Loucy (cell line): ENCODE data around the gene NCOA5.

ENCODE experiments used
- H2AFZ ChIP-seq: fragments of 200-600 bp; sonication (generic); 2 replicates; pipeline ENCODE4 v1.6.0; 2016; ENCODE audit warnings: antibody characterized with exemption, mild to moderate bottlenecking, low read length, moderate library complexity
- H3F3A ChIP-seq: fragments of 200-600 bp; 2 replicates; pipeline ENCODE4 v1.6.0; 2016; ENCODE audit warnings: antibody characterized with exemption, low read depth, mild to moderate bottlenecking
- H3K27me3 ChIP-seq: fragments of 200-600 bp; sonication (generic); 2 replicates; pipeline ENCODE4 v1.6.1; 2014; ENCODE audit warnings: low read length, mild to moderate bottlenecking; ENCODE audit not compliant: insufficient read depth, poor library complexity, severe bottlenecking
- H3K36me3 ChIP-seq: fragments of 200-600 bp; sonication (generic); 2 replicates; pipeline ENCODE4 v1.6.1; 2016; ENCODE audit warnings: low read length; ENCODE audit not compliant: insufficient read depth
- H3K4me1 ChIP-seq: fragments of 200-600 bp; sonication (generic); 2 replicates; pipeline ENCODE4 v1.5.1; 2014; ENCODE audit warnings: low read length, mild to moderate bottlenecking; ENCODE audit not compliant: insufficient read depth, poor library complexity, severe bottlenecking
- H3K4me2 ChIP-seq: fragments of 200-600 bp; sonication (generic); 2 replicates; pipeline ENCODE4 v1.6.0; 2014; ENCODE audit warnings: antibody characterized with exemption, low read length, low read depth, mild to moderate bottlenecking; ENCODE audit not compliant: poor library complexity, severe bottlenecking
- H3K4me3 ChIP-seq: fragments of 200-600 bp; sonication (generic); 2 replicates; pipeline ENCODE4 v1.5.1; 2014; ENCODE audit warnings: low read length, mild to moderate bottlenecking, mixed read lengths; ENCODE audit not compliant: poor library complexity, severe bottlenecking
- H3K79me2 ChIP-seq: fragments of 200-600 bp; sonication (generic); 2 replicates; pipeline ENCODE4 v1.6.1; 2014; ENCODE audit warnings: low read length; ENCODE audit not compliant: insufficient read depth
- H3K9ac ChIP-seq: fragments of 200-600 bp; sonication (generic); 2 replicates; pipeline ENCODE4 v1.6.0; 2014; ENCODE audit warnings: mild to moderate bottlenecking, low read depth, low read length, moderate library complexity; ENCODE audit not compliant: poor library complexity, severe bottlenecking
- H3K9me2 ChIP-seq: fragments of 200-600 bp; sonication (generic); replicated peaks from 2 replicates; pipeline ENCODE4 v1.6.1; 2016; ENCODE audit warnings: low read depth, low read length, mixed read lengths
- H3K9me3 ChIP-seq: fragments of 200-600 bp; sonication (generic); 2 replicates; pipeline ENCODE4 v1.6.1; 2014; ENCODE audit warnings: mild to moderate bottlenecking, antibody characterized with exemption, low read length, low read depth; ENCODE audit not compliant: insufficient read depth
- H4K20me1 ChIP-seq: fragments of 200-600 bp; sonication (generic); 2 replicates; pipeline ENCODE4 v1.6.0; 2014; ENCODE audit warnings: antibody characterized with exemption, low read length, mild to moderate bottlenecking; ENCODE audit not compliant: insufficient read depth, poor library complexity, severe bottlenecking
- CTCF ChIP-seq: fragments of 200-600 bp; sonication (generic); conservative IDR thresholded peaks from 2 replicates; pipeline ENCODE4 v1.5.1; 2014; ENCODE audit warnings: mild to moderate bottlenecking, antibody characterized with exemption, low read length
- EZH2phosphoT487 ChIP-seq: fragments of 200-600 bp; IDR thresholded peaks from 2 replicates; pipeline ENCODE4 v1.6.1; 2018; ENCODE audit warnings: antibody characterized with exemption, mild to moderate bottlenecking, moderate library complexity, borderline replicate concordance

The NCOA5 gene

GRCh38 chr20:46063151-46063550, 26.6 kb downstream of the NCOA5 start:
- Histone ChIP-seq H3K4me1 (peaks cover 21% of the 10 kb centered on the region), H3F3A (peaks cover 7% of the 10 kb centered on the region; the same call in 1 of the 2 replicates), H3K79me2 (no peaks in the 10 kb centered on the region), H2AFZ (no peak overlapping the region), H3K9ac (no peak overlapping the region), H3K9me2 (no peaks in the 10 kb centered on the region), H4K20me1 (peaks cover 17% of the 10 kb centered on the region), H3K4me2 (no peak overlapping the region), H3K4me3 (no peak overlapping the region), H3K27me3 (no peaks in the 10 kb centered on the region), H3K36me3 (peaks cover 70% of the 10 kb centered on the region), H3K9me3 (no peaks in the 10 kb centered on the region)
- TF ChIP-seq CTCF: no peak
- no peak for TF ChIP-seq EZH2phosphoT487

- Histone ChIP-seq H3F3A (peaks cover 7% of the 10 kb centered on the region; the same call in 1 of the 2 replicates), H3K79me2 (no peaks in the 10 kb centered on the region), H3K4me1 (peaks cover 21% of the 10 kb centered on the region), H2AFZ (no peak overlapping the region), H3K9ac (no peak overlapping the region), H3K9me3 (no peaks in the 10 kb centered on the region), H3K27me3 (no peaks in the 10 kb centered on the region), H3K4me3 (no peak overlapping the region), H4K20me1 (peaks cover 17% of the 10 kb centered on the region), H3K9me2 (no peaks in the 10 kb centered on the region), H3K4me2 (no peak overlapping the region), H3K36me3 (peaks cover 65% of the 10 kb centered on the region; the same call in 1 of the 2 replicates)
- TF ChIP-seq EZH2phosphoT487 (no peak), CTCF (no peak)
Measured at GRCh38 chr20:46062621-46063020, 27.1 kb downstream of the NCOA5 start.

GRCh38 chr20:46062151-46062550, 27.6 kb downstream of the NCOA5 start:
- H3K27me3 ChIP-seq: no peaks in the 10 kb centered on the region
- TF ChIP-seq CTCF: no peak
- no peak for TF ChIP-seq EZH2phosphoT487
- peaks cover 17% of the 10 kb centered on the region for H4K20me1 ChIP-seq
- H3K9me3 ChIP-seq: no peaks in the 10 kb centered on the region
- H3K79me2 ChIP-seq: no peaks in the 10 kb centered on the region
- peaks cover 7% of the 10 kb centered on the region; the same call in 1 of the 2 replicates for H3F3A ChIP-seq
- H3K4me3 ChIP-seq: no peak overlapping the region
- H3K4me1 ChIP-seq: peaks cover 21% of the 10 kb centered on the region
- no peak overlapping the region for H3K9ac ChIP-seq
- no peaks in the 10 kb centered on the region for H3K9me2 ChIP-seq
- H2AFZ ChIP-seq: no peak overlapping the region
- no peak overlapping the region for H3K4me2 ChIP-seq
- H3K36me3 ChIP-seq: peaks cover 62% of the 10 kb centered on the region; the same call in 1 of the 2 replicates
